Stimulated activated CD8-positive, alpha-beta memory T cell treated with anti-CD3 and anti-CD28 coated beads, Interleukin-4, amount 100 ng/mL, for 24 hours (primary cell): ENCODE measurements around the gene PDE2A.

Source experiments
- DNase-seq: peaks from one replicate; pipeline ENCODE4 v3.0.0-alpha.2; 2020; ENCODE audit warnings: low read depth

The PDE2A gene

DNA sequence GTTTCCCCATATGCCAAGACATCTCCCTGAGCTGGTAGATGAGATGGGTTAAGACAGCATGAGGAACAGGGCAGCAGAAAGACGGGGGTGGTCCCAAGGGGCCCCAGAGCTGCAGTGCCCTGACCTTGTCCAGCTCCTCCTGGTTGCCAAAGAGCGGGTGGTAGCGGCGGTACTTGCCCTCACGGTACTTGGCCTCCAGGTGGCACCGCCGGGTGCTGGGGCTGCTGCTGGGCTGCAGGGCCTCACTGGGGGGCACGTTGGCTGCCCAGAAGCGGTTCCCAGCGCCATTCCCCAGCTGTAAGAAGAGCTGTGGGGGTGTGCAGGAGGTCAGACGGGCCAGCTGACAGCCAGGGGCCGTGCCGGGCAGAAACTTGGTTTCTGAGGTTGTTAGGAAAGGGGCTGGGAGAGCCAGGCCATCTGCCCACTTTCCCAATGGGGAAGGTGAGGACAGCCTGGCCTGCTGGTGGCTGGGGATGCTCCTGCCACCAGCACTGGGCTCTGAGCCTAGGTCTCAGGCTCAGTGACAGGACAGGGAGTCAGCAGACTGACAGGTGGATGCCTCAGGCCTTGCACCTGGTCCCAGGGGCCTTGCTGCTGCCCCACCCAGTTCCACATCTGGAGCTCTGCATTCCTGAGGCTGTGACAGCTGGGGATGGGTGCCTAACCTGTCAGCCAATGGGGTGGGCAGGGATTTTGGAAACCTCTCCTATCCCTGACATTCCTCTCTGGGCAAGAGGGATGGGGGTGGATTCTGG is 30.0 kb upstream of the PDE2A start:
- no peak for DNase-seq

DNA sequence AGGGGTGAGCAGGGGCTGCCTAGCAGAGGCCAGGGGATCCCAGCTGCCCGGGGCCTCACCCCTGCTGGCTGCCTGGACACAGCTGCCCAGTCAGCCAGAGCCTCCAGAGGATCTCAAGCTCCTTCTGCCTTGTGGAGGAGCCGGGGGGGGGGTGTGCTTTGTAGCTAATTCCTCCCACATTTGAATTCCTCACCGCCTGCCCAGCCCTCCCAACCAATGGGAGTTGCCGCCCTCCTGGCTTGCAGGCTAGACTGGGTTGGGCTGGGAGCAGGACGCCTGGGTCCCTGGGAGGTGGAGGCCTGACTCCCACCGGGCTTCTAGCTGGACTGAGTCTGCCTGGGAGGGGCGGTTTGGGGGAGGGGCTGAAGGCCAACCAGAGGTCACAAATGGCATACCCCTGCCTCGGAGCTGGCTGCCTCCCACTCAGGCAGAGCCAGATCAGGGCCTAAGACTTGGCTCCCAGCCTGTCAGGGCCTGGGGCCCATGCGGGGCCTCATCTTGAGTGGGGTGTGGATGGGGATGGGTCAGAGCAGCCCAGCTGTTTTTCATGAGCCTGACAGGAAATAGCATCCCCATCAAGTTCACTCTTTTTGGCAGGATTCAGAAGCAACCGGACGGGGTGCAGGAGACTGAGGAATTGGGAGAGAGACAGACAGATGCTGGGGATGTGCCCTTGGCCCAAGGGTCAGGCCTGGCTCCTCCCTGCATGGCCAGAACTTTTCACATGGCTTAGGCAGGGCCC is 29.2 kb upstream of the PDE2A start:
- DNase-seq, result no peak

DNA sequence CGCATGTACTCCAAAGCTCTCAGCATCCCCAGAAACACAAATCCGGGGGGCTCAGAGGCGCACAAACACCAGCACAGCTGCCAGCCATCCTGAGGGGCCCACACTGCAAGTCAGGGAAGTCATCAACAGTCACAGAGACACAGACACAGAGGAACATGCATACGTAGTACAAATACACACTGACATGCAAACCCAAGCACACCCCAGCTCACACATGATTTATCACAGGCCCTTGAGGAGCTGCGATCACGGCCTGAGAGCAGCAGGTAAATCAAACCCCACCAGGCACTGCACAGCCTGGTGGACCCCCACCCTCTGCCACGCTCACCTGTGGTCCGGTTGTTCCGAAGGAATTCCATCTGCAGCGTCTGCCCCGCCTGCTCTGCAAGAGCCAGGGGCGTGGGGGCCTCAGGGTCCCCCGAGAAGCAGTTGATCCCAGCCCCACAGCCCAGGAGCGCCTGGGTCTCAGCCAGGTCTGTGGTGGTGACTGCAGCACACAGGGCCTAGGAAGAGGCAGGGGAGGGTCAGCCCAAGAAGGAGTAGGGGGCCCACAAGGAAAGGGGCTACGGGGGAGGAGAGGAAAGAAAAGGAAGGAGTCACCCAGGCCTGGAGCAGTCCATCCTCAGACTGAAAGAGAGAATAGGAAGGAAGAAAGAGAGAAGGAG is 28.5 kb upstream of the PDE2A start:
- DNase-seq, result no peak

GRCh38 chr11:72702096-72702495 is 27.9 kb upstream of the PDE2A start:
- no peak for DNase-seq

DNA sequence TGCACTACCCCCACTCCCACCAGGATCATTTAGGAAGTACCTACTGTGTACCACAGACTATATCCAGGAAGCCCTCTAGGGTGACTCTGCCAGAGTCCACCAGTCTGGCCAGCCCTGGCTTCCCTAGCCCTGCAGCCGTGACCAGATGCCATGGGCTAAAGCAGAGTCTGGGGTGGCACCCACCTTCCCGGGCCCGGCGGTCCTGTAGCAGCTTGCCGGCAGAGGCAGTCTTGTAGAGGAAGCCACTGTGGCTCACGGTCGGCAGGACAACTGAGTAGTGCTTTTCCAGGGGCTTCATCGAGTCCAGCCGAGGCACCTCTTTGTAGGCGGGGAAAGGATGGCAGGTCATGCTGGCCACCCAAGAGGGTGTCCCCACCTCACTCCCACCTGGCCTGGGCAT is 27.2 kb upstream of the PDE2A start:
- no peak for DNase-seq

DNA sequence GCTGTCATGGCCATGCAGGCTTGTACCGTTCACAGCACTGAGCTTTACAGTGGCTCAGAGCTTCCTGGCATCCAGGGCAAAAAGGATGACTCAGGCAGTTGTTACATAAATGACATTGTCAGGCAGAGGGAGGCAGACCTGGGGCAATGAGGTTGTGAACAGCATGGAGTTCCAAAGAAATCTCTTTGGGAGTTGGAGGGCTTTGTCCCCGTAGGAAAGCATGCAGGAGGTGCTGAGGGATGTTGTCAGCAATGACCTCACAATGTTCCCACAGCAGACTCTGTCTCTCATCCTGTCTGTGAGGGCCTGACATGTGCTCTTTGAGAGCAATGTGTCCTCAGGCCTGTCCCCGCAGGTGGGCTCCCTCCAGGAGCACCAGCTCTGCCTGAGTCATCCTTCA is 25.9 kb upstream of the PDE2A start:
- DNase-seq, result no peak

GRCh38 chr11:72697814-72698213 is 23.6 kb upstream of the PDE2A start:
- DNase-seq, result no peak

GRCh38 chr11:72696866-72697700 is 22.9 kb upstream of the PDE2A start:
- DNase-seq, result no peak

DNA sequence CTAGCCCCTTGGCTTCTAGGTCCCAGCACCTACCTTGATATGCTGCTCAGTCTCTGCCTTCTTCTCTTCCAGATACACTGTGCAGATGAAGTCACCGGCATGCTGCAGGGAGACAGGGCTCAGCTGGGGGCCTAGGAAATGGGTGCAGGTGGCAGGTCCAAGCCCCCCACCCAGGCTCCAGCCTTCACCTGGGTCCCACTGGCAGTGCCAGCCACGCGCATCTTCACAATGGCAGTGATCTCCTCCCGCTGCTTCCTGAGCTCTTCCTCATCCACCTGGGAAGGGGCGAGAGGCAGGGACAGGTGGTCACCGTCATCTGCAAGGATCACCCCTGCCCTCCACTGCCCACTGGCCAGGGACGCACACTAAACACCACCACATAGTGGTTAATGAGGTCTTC is 21.1 kb upstream of the PDE2A start:
- no peak for DNase-seq

DNA sequence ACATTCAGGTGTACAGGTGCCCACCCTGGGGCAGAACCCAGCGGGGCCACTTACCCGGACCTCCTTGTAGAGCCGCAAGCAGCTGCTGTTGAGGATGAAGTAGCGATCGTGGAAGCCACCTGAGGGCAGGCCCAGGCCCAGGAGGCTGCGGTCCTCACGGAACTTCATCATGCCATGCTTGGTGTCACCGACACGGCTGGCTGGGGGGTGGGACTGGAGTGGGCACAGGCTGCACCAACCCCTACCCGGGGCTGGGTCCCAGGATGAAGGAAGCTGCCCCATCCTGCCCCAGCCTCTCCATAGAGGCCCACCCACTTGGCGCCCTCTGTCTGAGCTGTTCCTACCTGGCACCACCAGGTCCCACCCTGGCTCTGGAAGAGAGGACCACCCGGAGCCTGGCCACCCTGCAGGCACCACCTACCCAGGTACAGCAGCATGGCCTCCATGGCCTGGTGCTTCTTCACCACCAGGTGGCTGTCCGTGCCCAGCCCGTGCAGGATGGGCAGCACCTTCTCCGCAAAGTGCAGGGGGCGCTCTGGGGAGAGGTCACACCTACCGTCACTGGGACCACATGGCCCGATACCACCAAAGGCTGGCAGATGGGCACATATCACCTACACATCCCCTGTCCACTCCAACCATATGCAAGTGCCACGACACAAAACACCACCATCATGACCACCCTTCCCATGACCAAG is 19.2 kb upstream of the PDE2A start:
- DNase-seq, result no peak

DNA sequence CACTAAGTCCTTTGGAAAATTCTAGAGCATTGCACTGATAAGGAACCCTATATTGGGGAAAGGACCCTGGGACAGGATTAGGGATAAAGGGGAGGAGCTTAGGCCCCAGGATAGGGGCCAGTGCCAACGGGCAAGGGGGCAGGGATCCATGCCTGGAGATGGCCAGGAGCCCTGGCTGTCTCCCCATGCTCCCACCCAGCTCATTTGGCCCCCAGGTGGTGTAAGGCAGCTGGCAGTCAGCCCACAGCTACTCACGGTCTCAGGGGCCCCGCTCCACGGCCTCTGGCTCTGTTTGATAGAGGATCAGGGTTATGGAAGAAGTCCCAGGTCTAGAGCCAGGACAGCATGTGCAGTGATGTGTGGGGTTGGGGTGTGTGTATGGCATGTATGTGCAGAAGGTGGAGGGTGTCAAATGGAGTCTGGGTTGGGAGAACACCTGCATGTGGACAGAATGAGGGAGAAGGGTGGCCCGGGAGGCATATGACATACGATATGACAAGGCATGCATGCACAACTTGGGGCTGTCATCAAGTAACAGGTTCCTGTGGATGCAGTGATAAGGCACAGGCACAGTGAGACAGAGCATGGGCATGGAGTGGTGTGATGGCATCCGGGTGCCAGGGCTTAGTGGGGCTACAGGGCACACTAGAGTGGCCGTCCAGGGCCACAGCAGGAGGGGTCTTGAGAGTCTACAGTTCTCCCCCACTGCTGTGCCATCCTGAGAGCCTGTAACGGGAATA is 18.4 kb upstream of the PDE2A start:
- DNase-seq, result no peak

- no peak for DNase-seq
Observed at GRCh38 chr11:72690166-72690565, 15.9 kb upstream of the PDE2A start.

DNA sequence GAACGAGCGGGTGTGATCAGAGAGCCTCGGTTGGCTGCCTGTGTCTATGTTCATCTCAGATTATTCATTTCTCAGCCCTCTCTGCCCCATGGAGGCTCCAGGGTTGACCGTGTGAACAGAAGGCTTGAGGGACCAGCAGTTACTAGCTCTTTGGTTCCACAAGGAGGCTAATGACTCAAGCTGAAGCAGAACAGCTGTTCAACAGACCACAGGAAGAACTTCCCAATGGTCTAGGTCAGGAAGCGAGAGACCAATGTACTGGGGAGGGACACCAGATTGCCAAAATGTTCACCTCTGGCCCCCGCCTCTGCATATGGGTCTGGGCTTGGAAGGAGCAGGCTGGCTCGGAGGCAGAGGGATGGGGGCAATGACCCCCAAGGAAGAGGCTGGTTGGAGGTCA is 14.7 kb upstream of the PDE2A start:
- DNase-seq, result no peak

GRCh38 chr11:72688486-72688885 is 14.3 kb upstream of the PDE2A start:
- no peak for DNase-seq

DNA sequence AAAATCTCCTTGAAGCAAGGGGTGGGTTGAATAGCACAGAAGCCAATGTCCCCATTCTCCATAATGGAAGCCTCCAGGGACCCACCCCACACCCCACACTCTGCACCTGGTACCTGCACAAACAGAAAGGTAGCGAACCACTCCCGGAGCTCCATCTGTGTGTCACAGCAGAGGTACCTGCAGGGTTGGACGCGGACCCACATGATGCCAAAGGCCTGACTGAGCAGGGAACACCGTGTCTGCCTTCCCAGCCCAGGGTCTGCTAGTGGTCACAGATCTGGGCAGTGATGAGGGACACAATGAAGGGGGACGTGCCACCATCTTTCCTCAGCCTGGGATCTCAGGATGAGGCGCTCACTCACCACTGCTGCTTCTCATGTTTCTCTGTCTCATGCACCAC is 13.1 kb upstream of the PDE2A start:
- no peak for DNase-seq

- no peak for DNase-seq
Observed at GRCh38 chr11:72686639-72687220, 12.5 kb upstream of the PDE2A start.

DNA sequence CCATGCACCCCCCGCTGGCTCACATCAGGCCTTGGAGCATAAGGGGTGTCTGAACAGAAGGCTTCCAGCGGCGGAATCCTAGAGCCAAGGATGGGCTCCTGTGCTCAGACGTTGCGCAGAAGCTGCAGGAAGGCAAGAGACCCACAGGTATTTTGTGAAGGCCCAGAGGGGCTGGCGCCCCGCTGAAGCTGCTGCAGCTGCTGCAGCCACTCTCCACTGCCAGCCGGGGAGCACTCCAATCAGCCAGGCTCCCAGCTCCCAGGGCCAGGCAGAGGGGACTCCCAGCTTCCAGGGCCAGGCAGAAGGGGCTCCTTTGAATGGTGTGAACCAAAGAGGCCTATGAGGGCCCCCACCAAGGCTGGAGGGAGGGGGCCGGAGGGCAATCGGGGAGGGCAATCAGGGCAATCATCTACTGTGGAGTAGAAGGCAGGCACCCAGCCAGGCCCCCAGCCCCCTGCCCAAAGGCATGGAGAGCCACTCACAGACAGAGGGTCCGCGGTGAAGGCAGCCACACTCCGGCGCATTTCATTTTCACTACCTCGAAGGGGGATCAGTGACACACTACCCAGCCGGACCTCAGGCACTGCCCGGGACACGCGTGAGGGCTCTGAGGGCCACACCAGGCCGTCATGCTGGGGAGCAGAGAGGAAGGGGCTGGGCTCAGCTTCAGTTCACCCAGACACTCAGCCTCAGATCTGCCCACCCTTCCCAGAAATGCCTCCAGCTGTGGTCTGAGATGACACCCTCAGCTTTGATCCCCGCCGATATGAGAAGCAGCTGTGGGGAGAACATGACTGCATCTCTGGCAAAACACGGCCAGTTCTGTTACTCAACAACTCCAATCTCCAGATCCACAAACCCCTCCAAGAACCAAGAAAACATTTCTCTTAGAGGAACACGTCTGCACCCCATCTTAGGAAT is 11.6 kb upstream of the PDE2A start:
- DNase-seq, result peak; percentile 41

- peak; percentile 24 for DNase-seq
Observed at GRCh38 chr11:72684236-72684912, 10.2 kb upstream of the PDE2A start.

GRCh38 chr11:72683782-72684200 is 9.6 kb upstream of the PDE2A start:
- peak; percentile 64 for DNase-seq
